Neural cell (in vitro differentiated cells): Measurements from ENCODE around the gene TMEM61.

Experiments
- CTCF ChIP-seq: fragments of 450-650 bp; IDR thresholded peaks from 2 replicates; pipeline ENCODE4 v1.5.1; 2014; ENCODE audit warnings: antibody characterized with exemption, mild to moderate bottlenecking, moderate library complexity; ENCODE audit not compliant: poor library complexity, severe bottlenecking
- EP300 ChIP-seq: fragments of 450-650 bp; conservative IDR thresholded peaks from 2 replicates; pipeline ENCODE4 v1.6.1; 2014; ENCODE audit warnings: antibody characterized with exemption, mild to moderate bottlenecking, moderate library complexity; ENCODE audit not compliant: poor library complexity, severe bottlenecking
- EZH2 ChIP-seq: fragments of 200-600, 300-800 bp; shearing (Covaris generic), sonication (generic); IDR thresholded peaks from 2 replicates; pipeline ENCODE4 v1.6.1; 2014; ENCODE audit warnings: antibody characterized with exemption, low read length, borderline replicate concordance, mild to moderate bottlenecking; ENCODE audit not compliant: insufficient read depth, poor library complexity, severe bottlenecking
- MXI1 ChIP-seq: fragments of 450-650 bp; conservative IDR thresholded peaks from 2 replicates; pipeline ENCODE4 v1.6.1; 2014; ENCODE audit warnings: antibody characterized with exemption, mild to moderate bottlenecking; ENCODE audit not compliant: poor library complexity, severe bottlenecking
- POLR2AphosphoS5 ChIP-seq: IDR thresholded peaks from 2 replicates; pipeline ENCODE4 v1.6.1; 2012
- RAD21 ChIP-seq: fragments of 450-650 bp; conservative IDR thresholded peaks from 2 replicates; pipeline ENCODE4 v1.6.1; 2014; ENCODE audit warnings: antibody characterized with exemption, mild to moderate bottlenecking, moderate library complexity
- REST ChIP-seq: IDR thresholded peaks from 2 replicates; pipeline ENCODE4 v1.6.1; 2012; ENCODE audit warnings: borderline replicate concordance
- SMC3 ChIP-seq: fragments of 450-650 bp; conservative IDR thresholded peaks from 2 replicates; pipeline ENCODE4 v1.6.1; 2014; ENCODE audit warnings: antibody characterized with exemption, mild to moderate bottlenecking, moderate library complexity; ENCODE audit not compliant: poor library complexity
- TAF1 ChIP-seq: IDR thresholded peaks from 2 replicates; pipeline ENCODE4 v1.6.1; 2012; ENCODE audit warnings: low read depth

GRCh38 chr1:54977533-54978297, 2.7 kb upstream of the TMEM61 start:
- TF ChIP-seq POLR2AphosphoS5 (no peak), SMC3 (no peak), CTCF (no peak), TAF1 (no peak), EZH2 (no peak), RAD21 (no peak), REST (no peak), MXI1 (no peak), EP300 (no peak)
